HG02938 (cell line): ENCODE results near the gene INHBC.
"Not testable (repeated sequence)": the region's sequence is repeated elsewhere in the genome, so short reads cannot be mapped to it uniquely, and the experiment has no call there.

Experiments
- ATAC-seq: cut with Tn5 transposase; IDR thresholded peaks from one replicate; pipeline ENCODE4 v1.9.1; 2021; ENCODE audit warnings: mild to moderate bottlenecking, moderate library complexity; ENCODE audit not compliant: unreplicated experiment

Gene INHBC

GRCh38 chr12:57479376-57480115 is 45.0 kb downstream of the INHBC start, which contains the start of gene ARHGAP9:
TSS of gene ARHGAP9 (minus strand) at chr12:57479866. CDS start at chr12:57479406, 460 bp downstream.
- ATAC-seq = peak; percentile 45

- no peak for ATAC-seq
Measured at GRCh38 chr12:57481671-57482070, 47.1 kb downstream of the INHBC start.

- no peak for ATAC-seq
Measured at GRCh38 chr12:57483466-57483865, 48.9 kb downstream of the INHBC start.

GRCh38 chr12:57485695-57486094 is 51.1 kb downstream of the INHBC start:
- ATAC-seq = no peak

GRCh38 chr12:57487055-57487596 is 52.5 kb downstream of the INHBC start:
- no peak for ATAC-seq

GRCh38 chr12:57487597-57488401 is 53.2 kb downstream of the INHBC start, which contains the start of gene MARS1:
TSS of gene MARS1 (plus strand) at chr12:57488068. CDS start at chr12:57488091, 23 bp downstream.
- ATAC-seq = peak; percentile 96

- ATAC-seq = no peak
Measured at GRCh38 chr12:57488402-57489156, 54.0 kb downstream of the INHBC start.

- ATAC-seq = no peak
Measured at GRCh38 chr12:57489157-57489641, 54.6 kb downstream of the INHBC start.

GRCh38 chr12:57490126-57490525 is 55.5 kb downstream of the INHBC start:
- ATAC-seq = no peak

- ATAC-seq = no peak
Measured at GRCh38 chr12:57491393-57492280, 57.1 kb downstream of the INHBC start.

- not testable (repeated sequence) for ATAC-seq
Measured at GRCh38 chr12:57495051-57495701, 60.6 kb downstream of the INHBC start.

- no peak for ATAC-seq
Measured at GRCh38 chr12:57496822-57497221, 62.2 kb downstream of the INHBC start.

- ATAC-seq = no peak
Measured at GRCh38 chr12:57497223-57498131, 62.9 kb downstream of the INHBC start.

- ATAC-seq = no peak
Measured at GRCh38 chr12:57498132-57498502, 63.5 kb downstream of the INHBC start.

GRCh38 chr12:57498571-57498970 is 64.0 kb downstream of the INHBC start:
- ATAC-seq = no peak

- ATAC-seq = no peak
Measured at GRCh38 chr12:57500213-57500612, 65.6 kb downstream of the INHBC start.
